C1 segment of cervical spinal cord (tissue), 14 donors: ENCODE data around the gene PHF21B.

ENCODE experiments used
- DNase-seq, 14 donors: peaks; one replicate each; lab custom pipeline; 2025; lab: John Stamatoyannopoulos, UW

The PHF21B gene

GRCh38 chr22:44894321-44894720, 115.5 kb downstream of the PHF21B start:
- DNase-seq, result no peak

- DNase-seq, result no peak
Measured at GRCh38 chr22:44893731-44894080, 116.1 kb downstream of the PHF21B start.

- DNase-seq, result no peak
Measured at GRCh38 chr22:44892803-44893730, 116.7 kb downstream of the PHF21B start.

GRCh38 chr22:44892243-44892642, 117.6 kb downstream of the PHF21B start:
- no peak for DNase-seq

GRCh38 chr22:44891791-44892190, 118.0 kb downstream of the PHF21B start:
- DNase-seq, result no peak

GRCh38 chr22:44891293-44891747, 118.5 kb downstream of the PHF21B start:
- no peak for DNase-seq

GRCh38 chr22:44890416-44891292, 119.2 kb downstream of the PHF21B start:
- DNase-seq, result no peak

- no peak for DNase-seq
Measured at GRCh38 chr22:44889255-44889878, 120.4 kb downstream of the PHF21B start.

GRCh38 chr22:44888491-44889254, 121.1 kb downstream of the PHF21B start:
- no peak for DNase-seq

- DNase-seq, result no peak
Measured at GRCh38 chr22:44887941-44888366, 121.9 kb downstream of the PHF21B start.

- DNase-seq, result no peak
Measured at GRCh38 chr22:44885806-44886360, 123.9 kb downstream of the PHF21B start.

GRCh38 chr22:44884968-44885805, 124.6 kb downstream of the PHF21B start:
- no peak for DNase-seq

GRCh38 chr22:44884562-44884961, 125.2 kb downstream of the PHF21B start:
- DNase-seq, result no peak

GRCh38 chr22:44883011-44883421, 126.8 kb downstream of the PHF21B start:
- no peak for DNase-seq

GRCh38 chr22:44882226-44882905, 127.4 kb downstream of the PHF21B start:
- DNase-seq, result no peak

- no peak for DNase-seq
Measured at GRCh38 chr22:44881624-44882023, 128.2 kb downstream of the PHF21B start.

- no peak for DNase-seq
Measured at GRCh38 chr22:44880610-44881290, 129.1 kb downstream of the PHF21B start.

- no peak for DNase-seq
Measured at GRCh38 chr22:44879301-44879680, 130.5 kb downstream of the PHF21B start.
